ENCODE measurements around the gene S1PR3. TPM values are rescaled to one million over a fixed set of nuclear protein-coding genes. Genes with fewer than 3 reads are reported as not detected.

S1PR3 gene
- total RNA-seq, result 92.2 and 119 TPM in 2 replicates

GRCh38 chr9:88991066-88992034 lies at the start of gene S1PR3:
S1PR3 (plus strand) TSS chr9:88991468; CDS start chr9:89001201, 9,733 bp downstream.

Other genes with a start within 250 kb of the S1PR3 start
- gene SHC3, start 187.3 kb downstream of the S1PR3 start, total RNA-seq, result 2.6 and 3.7 TPM in 2 replicates

Measured in subcutaneous preadipocyte (primary cell).